Stomach smooth muscle (tissue), 2 donors: ENCODE data around the gene COX6A2.

Source experiments
- H3K27ac ChIP-seq: one replicate; pipeline ENCODE4 v1.7.0; 2013; ENCODE audit warnings: mild to moderate bottlenecking, low read length, inconsistent platforms
- H3K27me3 ChIP-seq, 2 donors: one replicate each; pipeline ENCODE4 v1.7.0; 2013; ENCODE audit warnings: low read length in 2 of 2; ENCODE audit not compliant: insufficient read depth in 2 of 2, control insufficient read depth in 1 of 2
- H3K36me3 ChIP-seq, 2 donors: one replicate each; pipeline ENCODE4 v1.7.0; 2013; ENCODE audit warnings: low read length in 2 of 2; ENCODE audit not compliant: control insufficient read depth in 2 of 2, insufficient read depth in 2 of 2
- H3K4me1 ChIP-seq: one replicate; pipeline ENCODE4 v1.7.0; 2013; ENCODE audit warnings: low read length; ENCODE audit not compliant: control insufficient read depth, insufficient read depth
- H3K4me3 ChIP-seq, 2 donors: one replicate each; pipeline ENCODE4 v1.7.0; 2013; ENCODE audit warnings: low read length in 2 of 2
- H3K9ac ChIP-seq, 2 donors: one replicate each; pipeline ENCODE4 v1.7.0; 2013; ENCODE audit warnings: low read length in 2 of 2, mild to moderate bottlenecking in 1 of 2
- H3K9me3 ChIP-seq, 2 donors: one replicate each; pipeline ENCODE4 v1.7.0; 2013; ENCODE audit warnings: low read length in 2 of 2; ENCODE audit not compliant: control insufficient read depth in 2 of 2
- donor health status: healthy.
- donor health status: Pancreatic carcinoma.

Gene COX6A2

GRCh38 chr16:31461921-31462804 lies 34.0 kb upstream of the COX6A2 start:
- no peak overlapping the region for H3K9ac ChIP-seq
- H3K27ac ChIP-seq, result no peak overlapping the region
- H3K4me1 ChIP-seq, result peaks cover 20% of the 10 kb centered on the region
- no peak overlapping the region for H3K4me3 ChIP-seq
- H3K9me3 ChIP-seq, result no peaks in the 10 kb centered on the region
- H3K27me3 ChIP-seq, result no peaks in the 10 kb centered on the region
- H3K36me3 ChIP-seq, result peaks cover 11 to 16% of the 10 kb centered on the region in 2 donors

- Histone ChIP-seq H3K9ac (no peak overlapping the region), H3K27me3 (no peaks in the 10 kb centered on the region), H3K4me1 (peaks cover 28% of the 10 kb centered on the region), H3K36me3 (peaks cover 11 to 15% of the 10 kb centered on the region in 2 donors), H3K4me3 (no peak overlapping the region), H3K27ac (no peak overlapping the region), H3K9me3 (no peaks in the 10 kb centered on the region)
These were observed 33.2 kb upstream of the COX6A2 start for GRCh38 chr16:31461201-31461920.

GRCh38 chr16:31460582-31461002 lies 32.4 kb upstream of the COX6A2 start:
- peaks cover 9 to 12% of the 10 kb centered on the region in 2 donors for H3K36me3 ChIP-seq
- H3K27me3 ChIP-seq, result no peaks in the 10 kb centered on the region
- peak overlapping the region; percentile 86 for H3K27ac ChIP-seq
- H3K9me3 ChIP-seq, result no peaks in the 10 kb centered on the region
- peaks cover 34% of the 10 kb centered on the region for H3K4me1 ChIP-seq
- peak overlapping the region; percentile 78 to 95 for H3K4me3 ChIP-seq
- H3K9ac ChIP-seq, result peak overlapping the region in 1 of 2 donors; percentile 56

GRCh38 chr16:31459687-31460581 lies 31.8 kb upstream of the COX6A2 start:
- Histone ChIP-seq H3K9me3 (no peaks in the 10 kb centered on the region), H3K4me1 (peaks cover 40% of the 10 kb centered on the region), H3K36me3 (peaks cover 8 to 15% of the 10 kb centered on the region in 2 donors), H3K27ac (peak overlapping the region; percentile 96), H3K9ac (peak overlapping the region; percentile 84 to 98), H3K27me3 (no peaks in the 10 kb centered on the region), H3K4me3 (peak overlapping the region; percentile 85 to 95)

GRCh38 chr16:31458844-31459686 lies 30.9 kb upstream of the COX6A2 start, which contains the start of gene ARMC5:
TSS of gene ARMC5 (plus strand) at chr16:31459501. CDS start at chr16:31459525, 24 bp downstream.
- Histone ChIP-seq H3K9me3 (no peaks in the 10 kb centered on the region), H3K4me1 (peaks cover 42% of the 10 kb centered on the region), H3K4me3 (peak within 1 kb of the TSS; percentile 85 to 95), H3K36me3 (peaks cover 8 to 13% of the 10 kb centered on the region in 2 donors), H3K27ac (peak within 1 kb of the TSS; percentile 96), H3K27me3 (no peaks in the 10 kb centered on the region), H3K9ac (peak within 1 kb of the TSS; percentile 84 to 98)

GRCh38 chr16:31458073-31458843 lies 30.1 kb upstream of the COX6A2 start:
- H3K9ac ChIP-seq, result peak overlapping the region; percentile 84 to 98
- peaks cover 6 to 10% of the 10 kb centered on the region in 2 donors for H3K36me3 ChIP-seq
- no peaks in the 10 kb centered on the region for H3K27me3 ChIP-seq
- no peaks in the 10 kb centered on the region for H3K9me3 ChIP-seq
- peaks cover 45% of the 10 kb centered on the region for H3K4me1 ChIP-seq
- H3K27ac ChIP-seq, result peak overlapping the region; percentile 96
- H3K4me3 ChIP-seq, result peak overlapping the region; percentile 85 to 95

GRCh38 chr16:31456988-31457360 lies 28.8 kb upstream of the COX6A2 start:
- H3K4me1 ChIP-seq, result peaks cover 55% of the 10 kb centered on the region
- peak overlapping the region in 1 of 2 donors; percentile 29 for H3K9ac ChIP-seq
- H3K36me3 ChIP-seq, result peaks cover 0 to 4% of the 10 kb centered on the region in 2 donors
- no peaks in the 10 kb centered on the region for H3K9me3 ChIP-seq
- peak overlapping the region; percentile 96 for H3K27ac ChIP-seq
- H3K27me3 ChIP-seq, result no peaks in the 10 kb centered on the region
- peak overlapping the region in 1 of 2 donors; percentile 35 for H3K4me3 ChIP-seq

- peak overlapping the region in 1 of 2 donors; percentile 35 for H3K4me3 ChIP-seq
- no peaks in the 10 kb centered on the region for H3K27me3 ChIP-seq
- no peak overlapping the region for H3K27ac ChIP-seq
- no peaks in the 10 kb centered on the region for H3K9me3 ChIP-seq
- peaks cover 60% of the 10 kb centered on the region for H3K4me1 ChIP-seq
- H3K9ac ChIP-seq, result peak overlapping the region in 1 of 2 donors; percentile 5
- H3K36me3 ChIP-seq, result peaks cover 0 to 3% of the 10 kb centered on the region in 2 donors
These were observed 27.6 kb upstream of the COX6A2 start for GRCh38 chr16:31455601-31456314.
